Activated CD4-positive, alpha-beta T cell treated with anti-CD3 and anti-CD28 coated beads, Interleukin-2, amount 50 U/mL, for 24 hours (primary cell): ENCODE data around the gene PPP2R5B.

Experiments used
- DNase-seq, 2 donors: peaks; one replicate each; pipeline ENCODE4 v3.0.0-alpha.2; 2020; ENCODE audit warnings: low read depth in 1 of 2, low spot score in 1 of 2

PPP2R5B gene

GRCh38 chr11:64928957-64929356 lies 4.5 kb downstream of the PPP2R5B start:
- no peak for DNase-seq

DNA sequence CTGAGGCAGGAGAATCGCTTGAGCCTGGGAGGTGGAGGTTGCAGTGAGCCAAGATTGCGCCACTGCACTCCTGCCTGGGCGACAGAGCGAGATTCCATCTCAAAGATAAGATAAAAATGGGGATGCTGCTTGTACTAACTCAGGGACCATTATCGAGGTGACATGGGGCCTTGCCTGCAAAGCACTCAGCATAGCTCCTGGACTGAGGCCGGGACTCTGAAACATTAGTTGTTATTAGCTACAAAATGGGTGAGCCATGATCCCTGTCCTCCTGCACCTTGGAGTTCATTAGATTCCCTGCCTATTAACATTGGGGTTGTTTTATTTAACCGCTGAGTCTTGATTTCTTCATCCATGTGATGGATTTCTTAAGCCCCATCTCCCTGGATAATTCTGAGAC lies 5.1 kb downstream of the PPP2R5B start:
- no peak for DNase-seq

DNA sequence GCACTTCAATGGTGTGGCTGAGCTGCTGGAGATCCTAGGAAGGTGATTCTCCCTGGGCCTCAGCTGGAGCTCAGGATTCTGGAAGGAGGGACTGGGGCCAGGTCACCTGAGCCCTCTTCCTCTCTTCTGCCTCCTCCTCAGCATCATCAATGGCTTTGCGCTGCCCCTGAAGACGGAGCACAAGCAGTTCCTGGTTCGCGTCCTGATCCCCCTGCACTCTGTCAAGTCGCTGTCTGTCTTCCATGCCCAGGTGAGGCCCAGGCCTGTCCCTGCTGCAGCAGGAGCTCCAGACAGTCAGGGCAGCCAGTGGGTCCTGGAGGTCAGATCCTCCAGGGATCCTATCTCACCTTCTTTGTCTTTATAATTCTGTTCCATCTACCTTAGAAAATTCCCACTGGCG lies 5.9 kb downstream of the PPP2R5B start:
- DNase-seq: no peak

GRCh38 chr11:64931290-64931689 lies 6.8 kb downstream of the PPP2R5B start:
- no peak for DNase-seq

- DNase-seq: no peak
These were observed 7.8 kb downstream of the PPP2R5B start for GRCh38 chr11:64932324-64932723.

DNA sequence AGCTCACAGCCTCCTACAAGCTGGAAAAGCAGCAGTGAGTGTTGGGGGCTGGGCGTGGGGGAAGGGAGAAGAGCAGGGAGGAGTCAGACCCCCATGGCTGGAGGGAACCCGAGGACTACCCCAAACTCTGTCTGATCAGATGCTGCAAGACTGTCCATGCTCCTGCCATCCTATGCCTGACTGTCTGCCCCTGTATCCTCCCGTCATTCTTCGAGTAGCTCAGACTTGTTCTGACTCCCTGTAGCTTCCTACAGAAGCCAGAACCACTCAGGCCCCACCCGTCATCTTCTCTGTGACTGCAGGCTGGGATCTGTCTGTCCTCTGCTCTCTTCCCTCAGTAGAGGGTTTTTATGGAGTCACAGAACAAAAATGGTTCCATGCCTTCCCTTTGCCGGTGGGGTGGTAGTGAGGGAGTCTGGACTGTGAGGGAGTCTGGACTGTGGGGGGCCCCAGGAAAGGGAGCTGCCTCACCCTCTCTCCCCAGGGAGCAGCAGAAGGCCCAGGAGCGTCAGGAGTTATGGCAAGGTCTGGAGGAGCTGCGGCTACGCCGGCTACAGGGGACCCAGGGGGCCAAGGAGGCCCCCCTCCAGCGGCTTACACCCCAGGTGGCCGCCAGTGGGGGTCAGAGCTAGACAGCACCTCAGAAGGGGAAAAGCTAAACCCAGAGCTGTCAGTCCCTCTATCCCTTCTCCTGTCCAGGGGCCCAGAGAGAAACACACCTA lies 8.9 kb downstream of the PPP2R5B start:
- DNase-seq: no peak

GRCh38 chr11:64933935-64934681 lies 9.6 kb downstream of the PPP2R5B start:
- no peak for DNase-seq

DNA sequence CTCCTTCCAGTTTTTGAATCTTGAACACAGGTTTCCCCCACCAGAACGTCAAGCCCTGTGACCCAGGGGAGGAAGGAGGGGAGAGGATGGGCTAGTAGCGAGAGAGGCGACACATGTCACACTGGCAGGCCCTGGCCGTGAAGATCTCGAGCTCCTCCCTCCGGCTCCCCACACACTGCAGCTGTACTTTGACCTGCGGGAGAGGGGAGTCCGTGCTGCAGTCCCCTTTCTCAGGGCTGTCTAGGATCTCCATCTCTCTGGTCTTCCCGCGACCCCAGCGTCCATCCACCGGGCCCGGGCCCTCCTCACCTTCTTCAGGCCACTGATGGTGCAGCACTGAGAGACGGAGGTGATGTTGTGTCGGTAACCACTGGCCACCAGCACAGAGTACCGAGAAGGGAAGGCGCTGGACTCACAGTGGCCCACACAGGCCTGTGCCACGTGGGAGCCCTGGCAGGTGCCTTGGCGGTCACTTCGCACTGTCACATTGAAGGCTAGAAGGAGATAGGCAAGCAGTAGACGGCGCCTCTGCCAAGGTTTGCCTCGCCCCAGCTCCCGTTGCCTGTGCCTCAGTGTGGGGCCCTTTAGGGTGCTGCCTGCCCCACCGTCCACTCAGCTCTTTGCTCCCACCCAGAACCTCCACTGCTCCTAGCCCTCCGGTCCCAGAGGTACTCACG lies 10.3 kb downstream of the PPP2R5B start:
- no peak for DNase-seq

DNA sequence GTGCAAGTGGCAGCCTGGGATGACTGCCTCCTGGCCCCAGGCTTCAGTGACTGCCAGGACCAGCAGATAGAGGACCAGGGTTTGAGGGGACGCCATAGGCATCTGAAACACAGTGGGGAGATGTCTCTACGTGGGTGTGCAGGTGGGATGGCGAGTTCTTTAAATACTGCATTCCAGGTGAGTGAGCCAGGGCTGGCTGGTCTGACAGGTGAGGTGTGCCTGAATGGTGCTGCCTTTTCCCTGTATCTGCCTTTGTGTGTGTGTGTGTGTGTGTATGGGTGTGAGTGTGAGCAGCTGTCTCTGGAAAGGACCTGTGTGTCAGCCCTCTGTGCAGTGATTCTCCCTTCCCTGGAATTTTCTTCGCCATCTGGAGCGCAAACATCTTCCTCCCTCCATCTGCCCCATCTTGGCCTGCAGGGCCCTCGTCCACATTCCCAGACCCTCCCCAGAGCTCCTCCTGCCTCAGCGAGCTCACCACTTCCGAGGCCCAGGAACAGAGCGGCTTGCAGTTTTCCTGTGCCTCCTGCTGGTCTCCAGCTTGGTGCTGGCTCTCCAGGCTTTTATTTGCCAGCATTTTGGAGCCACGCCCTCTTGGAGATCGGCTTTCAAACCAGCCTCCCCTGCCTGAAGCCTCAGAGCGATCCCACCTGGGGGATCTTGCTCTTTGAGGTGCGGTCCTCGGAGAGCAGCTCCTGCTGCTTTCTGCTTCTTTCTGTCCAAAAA lies 11.0 kb downstream of the PPP2R5B start, which contains the start of gene GPHA2:
TSS of gene GPHA2 (minus strand) at position 535 of the 723 bp plus-strand sequence. CDS start at position 102, 433 bp downstream.
- DNase-seq: no peak

DNA sequence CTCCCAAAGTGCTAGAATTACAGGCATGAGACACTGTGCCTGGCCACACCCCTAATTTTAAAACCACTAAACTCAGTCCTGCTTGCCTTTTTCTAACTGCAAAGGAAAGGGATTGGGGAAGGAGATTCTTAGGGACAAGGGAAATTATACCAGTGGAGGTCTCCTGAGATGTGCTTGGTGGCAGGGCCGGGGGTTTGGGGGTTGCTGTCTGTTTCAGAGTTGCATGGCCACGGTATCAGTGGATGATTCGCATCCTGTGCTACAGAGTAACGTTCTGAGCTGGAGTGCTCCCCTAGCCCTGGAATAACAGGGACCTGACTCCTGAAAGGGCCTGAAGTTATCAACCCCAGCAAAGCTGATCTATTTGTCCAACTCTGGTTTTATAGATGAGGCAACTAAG lies 12.1 kb downstream of the PPP2R5B start:
- no peak for DNase-seq

DNA sequence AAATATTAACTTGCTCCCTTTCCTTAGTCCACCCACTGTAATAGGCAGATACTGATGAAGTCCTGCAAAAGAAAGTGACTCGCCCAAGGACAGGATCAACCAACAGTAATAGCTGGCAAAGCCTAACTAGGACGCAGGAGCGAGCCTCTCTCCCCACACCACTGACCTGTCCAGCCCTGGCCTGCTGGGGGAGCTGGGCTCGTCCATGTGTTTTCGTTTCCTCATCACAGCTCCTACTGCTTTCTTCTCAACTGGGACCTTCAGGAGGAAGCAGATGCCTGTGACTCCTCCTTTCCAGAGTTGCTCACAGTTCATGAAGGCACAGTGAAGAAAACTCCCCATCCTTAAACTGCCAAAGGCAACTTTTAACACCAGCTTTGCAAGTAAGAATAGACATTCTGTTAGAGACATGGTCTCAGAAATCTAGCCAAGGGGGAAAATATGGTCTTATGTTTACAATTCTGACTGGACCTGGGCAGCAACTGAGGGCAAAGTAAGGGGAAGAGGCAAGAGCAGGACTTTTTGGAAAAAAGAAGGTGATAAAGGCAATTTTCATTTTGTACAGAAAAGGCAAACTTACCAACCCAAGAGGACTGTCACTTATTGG lies 22.8 kb downstream of the PPP2R5B start:
- DNase-seq: no peak

- DNase-seq: no peak
These were observed 27.0 kb downstream of the PPP2R5B start for GRCh38 chr11:64951529-64951928.

- DNase-seq: no peak
These were observed 29.7 kb downstream of the PPP2R5B start for GRCh38 chr11:64954201-64954600.

DNA sequence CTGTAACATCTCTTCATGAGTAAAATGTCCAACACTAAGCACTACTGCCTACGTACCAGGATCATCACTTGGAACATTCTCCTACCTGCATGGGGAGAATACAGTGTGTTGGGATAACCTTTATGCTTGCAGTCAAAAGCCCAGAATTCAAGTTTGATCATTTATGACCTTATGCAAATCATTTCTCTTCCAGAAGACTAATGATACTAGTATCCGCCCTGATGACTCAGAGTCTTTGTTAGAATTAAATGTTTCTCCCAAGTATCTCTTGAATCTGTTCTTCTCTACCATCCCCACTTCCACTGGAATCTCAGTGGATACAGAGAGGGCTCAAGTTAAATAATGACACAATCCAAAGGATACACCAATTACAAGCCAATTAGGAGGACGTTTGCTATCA lies 35.0 kb downstream of the PPP2R5B start:
- no peak for DNase-seq

DNA sequence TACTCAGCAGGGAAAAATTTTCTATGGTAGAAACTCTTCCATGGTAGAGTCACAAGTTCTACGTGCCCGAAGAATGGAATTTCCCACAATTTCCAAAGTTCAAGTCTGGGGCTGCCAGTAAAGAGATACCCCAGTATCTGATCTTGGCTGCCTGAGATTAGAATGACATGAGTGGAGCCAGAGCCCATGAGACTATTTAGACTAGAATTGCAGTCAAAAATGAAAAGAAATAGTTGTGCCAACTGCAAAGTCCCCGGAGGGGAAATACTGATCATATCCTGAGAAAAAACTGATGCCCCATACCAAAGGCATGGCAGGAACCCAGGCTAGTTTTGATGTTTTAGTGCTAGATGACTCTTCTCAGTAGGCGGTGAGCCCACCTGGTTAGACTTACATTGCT lies 36.2 kb downstream of the PPP2R5B start:
- DNase-seq: no peak

DNA sequence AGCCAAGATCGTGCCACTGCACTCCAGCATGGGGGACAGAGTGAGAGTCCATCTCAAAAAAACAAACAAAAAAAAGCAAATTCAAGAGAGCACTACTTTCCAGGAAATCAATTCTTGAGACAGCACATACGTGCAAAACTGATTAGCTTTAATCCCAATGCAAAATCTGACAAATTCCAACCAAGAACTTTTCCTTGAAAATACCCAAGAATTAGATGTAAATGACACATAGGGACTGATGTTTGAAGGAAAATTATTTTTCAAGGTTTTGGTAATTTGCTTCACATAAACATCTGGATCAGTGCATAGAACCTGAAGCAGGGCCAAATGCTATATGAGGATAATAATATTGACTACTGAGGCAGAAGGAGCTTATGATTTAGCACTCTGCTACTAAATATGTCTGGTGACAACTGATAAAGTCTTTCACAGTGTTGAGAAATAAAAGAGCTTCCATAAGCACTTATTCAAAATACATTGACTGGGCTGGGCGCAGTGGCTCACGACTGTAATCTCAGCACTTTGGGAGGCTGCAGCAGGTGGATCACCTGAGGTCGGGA lies 38.7 kb downstream of the PPP2R5B start:
- no peak for DNase-seq

- DNase-seq: no peak
These were observed 42.9 kb downstream of the PPP2R5B start for GRCh38 chr11:64967375-64967774.

- DNase-seq: no peak
These were observed 44.7 kb downstream of the PPP2R5B start for GRCh38 chr11:64969209-64969608.

GRCh38 chr11:64970731-64971151 lies 46.3 kb downstream of the PPP2R5B start:
- DNase-seq: peak; percentile 6 to 52

- DNase-seq: peak; percentile 75 to 88
These were observed 47.1 kb downstream of the PPP2R5B start, which contains the start of gene MAJIN for GRCh38 chr11:64971421-64972233. Gene MAJIN (minus strand): TSS chr11:64972108. CDS start chr11:64959405, 12,703 bp downstream.
